ENCODE measurements around the gene TTC21A.
"Not testable (repeated sequence)": the region's sequence is repeated elsewhere in the genome, so short reads cannot be mapped to it uniquely, and the experiment has no call there.

Gene TTC21A, protein sequence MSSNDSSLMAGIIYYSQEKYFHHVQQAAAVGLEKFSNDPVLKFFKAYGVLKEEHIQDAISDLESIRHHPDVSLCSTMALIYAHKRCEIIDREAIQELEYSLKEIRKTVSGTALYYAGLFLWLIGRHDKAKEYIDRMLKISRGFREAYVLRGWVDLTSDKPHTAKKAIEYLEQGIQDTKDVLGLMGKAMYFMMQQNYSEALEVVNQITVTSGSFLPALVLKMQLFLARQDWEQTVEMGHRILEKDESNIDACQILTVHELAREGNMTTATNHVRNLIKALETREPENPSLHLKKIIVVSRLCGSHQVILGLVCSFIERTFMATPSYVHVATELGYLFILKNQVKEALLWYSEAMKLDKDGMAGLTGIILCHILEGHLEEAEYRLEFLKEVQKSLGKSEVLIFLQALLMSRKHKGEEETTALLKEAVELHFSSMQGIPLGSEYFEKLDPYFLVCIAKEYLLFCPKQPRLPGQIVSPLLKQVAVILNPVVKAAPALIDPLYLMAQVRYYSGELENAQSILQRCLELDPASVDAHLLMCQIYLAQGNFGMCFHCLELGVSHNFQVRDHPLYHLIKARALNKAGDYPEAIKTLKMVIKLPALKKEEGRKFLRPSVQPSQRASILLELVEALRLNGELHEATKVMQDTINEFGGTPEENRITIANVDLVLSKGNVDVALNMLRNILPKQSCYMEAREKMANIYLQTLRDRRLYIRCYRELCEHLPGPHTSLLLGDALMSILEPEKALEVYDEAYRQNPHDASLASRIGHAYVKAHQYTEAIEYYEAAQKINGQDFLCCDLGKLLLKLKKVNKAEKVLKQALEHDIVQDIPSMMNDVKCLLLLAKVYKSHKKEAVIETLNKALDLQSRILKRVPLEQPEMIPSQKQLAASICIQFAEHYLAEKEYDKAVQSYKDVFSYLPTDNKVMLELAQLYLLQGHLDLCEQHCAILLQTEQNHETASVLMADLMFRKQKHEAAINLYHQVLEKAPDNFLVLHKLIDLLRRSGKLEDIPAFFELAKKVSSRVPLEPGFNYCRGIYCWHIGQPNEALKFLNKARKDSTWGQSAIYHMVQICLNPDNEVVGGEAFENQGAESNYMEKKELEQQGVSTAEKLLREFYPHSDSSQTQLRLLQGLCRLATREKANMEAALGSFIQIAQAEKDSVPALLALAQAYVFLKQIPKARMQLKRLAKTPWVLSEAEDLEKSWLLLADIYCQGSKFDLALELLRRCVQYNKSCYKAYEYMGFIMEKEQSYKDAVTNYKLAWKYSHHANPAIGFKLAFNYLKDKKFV (N-terminal part only)

DNA sequence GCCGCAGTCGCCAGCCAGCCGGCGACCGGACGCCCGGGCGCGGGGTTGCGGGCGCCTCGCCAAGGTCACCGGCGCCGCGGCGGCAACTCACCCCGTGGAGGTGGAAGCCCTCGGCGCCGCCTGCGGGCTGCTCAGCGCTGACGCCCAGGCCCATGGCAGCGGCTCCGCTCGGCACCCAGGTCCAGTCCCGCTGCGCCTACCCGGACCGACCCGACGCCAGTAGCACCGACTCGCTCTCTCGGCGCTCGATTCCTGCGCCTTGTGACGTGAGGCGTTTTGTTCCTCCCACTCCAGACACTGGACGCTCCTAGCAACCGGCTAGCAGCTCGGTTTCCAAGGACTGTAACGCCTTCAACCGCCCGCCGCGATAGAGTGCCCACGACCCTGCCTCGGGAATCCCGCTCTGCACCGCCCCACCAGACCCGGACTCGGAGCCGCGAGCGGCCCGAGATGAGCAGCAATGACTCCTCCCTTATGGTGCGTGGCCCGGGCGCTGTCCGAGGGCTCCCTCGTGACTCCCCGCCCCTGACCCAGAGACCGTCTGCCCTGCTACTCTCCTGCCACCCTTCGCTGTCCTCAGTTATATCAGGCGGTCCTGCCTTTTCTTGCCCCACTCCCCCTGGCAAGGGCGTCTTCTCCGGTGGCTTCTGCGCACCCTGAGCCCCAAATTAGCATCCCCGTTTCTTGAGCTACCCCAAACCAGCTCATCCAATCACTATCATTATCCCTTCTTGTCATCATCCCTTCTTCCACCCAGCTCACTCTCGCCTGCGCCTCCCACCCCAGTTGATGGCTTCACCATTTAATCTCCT, at the start of gene TTC21A, which contains the start of gene GORASP1:
TTC21A (plus strand) TSS at position 293 of the 812 bp plus-strand sequence; CDS start at position 451, 158 bp downstream.
GORASP1 (minus strand) TSS at position 240 of the 812 bp plus-strand sequence; CDS start at position 154, 86 bp downstream.
- peak; percentile 90 for DNase-seq (ENCODE audit: low read depth)
- H3K4me3 ChIP-seq (ENCODE audit: low read depth, low read length), result peak within 1 kb of the TSS; percentile 92
- TF ChIP-seq, protein P1, sequence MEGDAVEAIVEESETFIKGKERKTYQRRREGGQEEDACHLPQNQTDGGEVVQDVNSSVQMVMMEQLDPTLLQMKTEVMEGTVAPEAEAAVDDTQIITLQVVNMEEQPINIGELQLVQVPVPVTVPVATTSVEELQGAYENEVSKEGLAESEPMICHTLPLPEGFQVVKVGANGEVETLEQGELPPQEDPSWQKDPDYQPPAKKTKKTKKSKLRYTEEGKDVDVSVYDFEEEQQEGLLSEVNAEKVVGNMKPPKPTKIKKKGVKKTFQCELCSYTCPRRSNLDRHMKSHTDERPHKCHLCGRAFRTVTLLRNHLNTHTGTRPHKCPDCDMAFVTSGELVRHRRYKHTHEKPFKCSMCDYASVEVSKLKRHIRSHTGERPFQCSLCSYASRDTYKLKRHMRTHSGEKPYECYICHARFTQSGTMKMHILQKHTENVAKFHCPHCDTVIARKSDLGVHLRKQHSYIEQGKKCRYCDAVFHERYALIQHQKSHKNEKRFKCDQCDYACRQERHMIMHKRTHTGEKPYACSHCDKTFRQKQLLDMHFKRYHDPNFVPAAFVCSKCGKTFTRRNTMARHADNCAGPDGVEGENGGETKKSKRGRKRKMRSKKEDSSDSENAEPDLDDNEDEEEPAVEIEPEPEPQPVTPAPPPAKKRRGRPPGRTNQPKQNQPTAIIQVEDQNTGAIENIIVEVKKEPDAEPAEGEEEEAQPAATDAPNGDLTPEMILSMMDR (conservative IDR thresholded peaks at IDR 0.05; ENCODE audit: low read depth, low read length), result no peak

DNA sequence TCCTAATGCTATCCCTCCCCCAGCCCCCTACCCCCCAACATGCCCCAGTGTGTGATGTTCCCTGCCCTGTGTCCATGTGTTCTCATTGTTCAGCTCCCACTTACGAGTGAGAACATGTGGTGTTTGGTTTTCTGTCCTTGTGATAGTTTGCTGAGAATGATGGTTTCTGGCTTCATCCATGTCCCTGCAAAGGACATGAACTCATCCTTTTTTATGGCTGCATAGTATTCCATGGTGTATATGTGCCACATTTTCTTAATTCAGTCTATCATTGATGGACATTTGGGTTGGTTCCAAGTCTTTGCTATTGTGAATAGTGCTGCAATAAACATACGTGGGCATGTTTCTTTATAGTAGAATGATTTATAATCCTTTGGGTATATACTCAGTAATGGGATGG, 46.3 kb upstream of the TTC21A start:
- not testable (repeated sequence) for H3K4me3 ChIP-seq (ENCODE audit: low read depth, low read length); DNase-seq (ENCODE audit: low read depth)

DNA sequence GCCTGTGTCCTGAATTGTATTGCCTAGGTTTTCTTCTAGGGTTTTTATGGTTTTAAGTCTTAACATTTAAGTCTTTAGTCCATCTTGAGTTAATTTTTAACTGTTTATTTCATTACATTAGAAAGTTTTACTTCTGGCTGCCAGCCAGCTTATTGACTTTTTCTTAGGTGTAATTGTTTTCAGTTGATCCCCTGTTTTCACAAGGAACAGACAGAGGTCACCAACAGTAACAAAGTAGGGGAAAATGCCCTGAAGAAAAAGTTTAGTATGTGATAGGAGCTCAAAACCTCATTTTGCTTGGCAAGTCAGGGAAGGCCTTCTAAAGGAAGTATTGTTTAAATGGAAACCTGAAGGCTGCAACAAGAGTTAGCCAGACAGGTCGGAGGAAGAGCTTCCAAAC, 45.3 kb upstream of the TTC21A start:
- no peak for DNase-seq (ENCODE audit: low read depth)
- TF ChIP-seq, protein P1 (conservative IDR thresholded peaks at IDR 0.05; ENCODE audit: low read depth, low read length), result no peak
- H3K4me3 ChIP-seq (ENCODE audit: low read depth, low read length), result no peak overlapping the region

DNA sequence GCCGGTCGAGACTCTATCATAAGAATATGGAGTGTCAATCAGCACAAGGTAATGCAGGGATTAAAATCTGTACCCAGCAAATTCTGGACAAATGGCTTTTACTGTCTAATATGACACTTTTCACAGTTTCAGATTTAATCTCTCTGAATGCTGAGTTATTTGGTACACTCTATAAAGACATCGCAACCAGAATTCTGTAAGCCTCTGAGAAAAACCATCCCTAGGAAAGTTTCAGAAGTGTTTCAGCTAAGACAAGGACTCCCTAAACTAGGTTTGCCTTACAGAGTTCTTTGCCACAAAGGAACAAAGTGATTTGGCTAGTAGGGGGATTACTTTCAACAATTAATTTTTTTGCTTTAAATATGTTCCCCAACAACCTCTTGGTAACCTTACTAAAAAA, 44.3 kb upstream of the TTC21A start:
- no peak for DNase-seq (ENCODE audit: low read depth)
- TF ChIP-seq, protein P1 (conservative IDR thresholded peaks at IDR 0.05; ENCODE audit: low read depth, low read length), result no peak
- no peak overlapping the region for H3K4me3 ChIP-seq (ENCODE audit: low read depth, low read length)

DNA sequence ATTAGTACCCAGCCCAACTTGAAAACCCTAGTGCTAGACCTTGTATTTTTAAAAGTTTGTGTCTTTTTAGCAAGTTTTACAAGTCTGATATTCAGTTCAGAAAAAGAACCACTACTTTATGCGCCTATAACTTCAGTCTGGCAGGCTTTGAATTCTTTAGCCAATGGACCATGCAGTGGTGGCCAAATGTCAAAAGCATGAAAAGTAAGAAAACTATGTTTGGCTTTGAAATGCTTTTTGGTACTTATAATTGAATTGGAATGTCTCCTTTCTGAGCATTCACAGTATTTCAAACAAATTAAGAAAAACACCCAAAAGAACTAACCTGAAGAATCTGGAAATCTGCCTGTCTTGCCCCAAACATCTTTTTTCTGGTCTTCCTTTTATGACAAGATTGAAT, 42.8 kb upstream of the TTC21A start:
- no peak overlapping the region for H3K4me3 ChIP-seq (ENCODE audit: low read depth, low read length)
- peak; percentile 45 for DNase-seq (ENCODE audit: low read depth)
- TF ChIP-seq, protein P1 (conservative IDR thresholded peaks at IDR 0.05; ENCODE audit: low read depth, low read length), result no peak

DNA sequence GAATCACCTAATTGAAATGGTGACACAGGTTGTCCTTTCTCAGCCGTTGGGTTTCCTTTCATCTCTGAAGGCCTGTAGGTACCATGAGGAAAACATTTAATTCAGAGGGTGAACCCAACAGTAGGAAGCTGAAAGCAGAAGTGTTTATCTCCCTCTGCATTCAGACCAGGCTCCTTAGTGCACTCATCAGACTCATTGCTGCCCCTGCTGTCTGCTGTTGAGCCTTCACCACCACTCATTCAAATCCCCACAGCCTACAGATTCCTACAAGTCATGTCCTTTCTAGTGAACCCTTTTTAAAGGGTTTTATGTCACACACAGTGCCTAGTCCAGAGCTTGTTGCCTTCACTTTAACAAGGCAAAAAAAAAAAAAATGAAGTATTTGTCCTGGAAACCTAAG, 42.3 kb upstream of the TTC21A start:
- peak; percentile 77 for DNase-seq (ENCODE audit: low read depth)
- TF ChIP-seq, protein P1 (conservative IDR thresholded peaks at IDR 0.05; ENCODE audit: low read depth, low read length), result peak; percentile 82
- no peak overlapping the region for H3K4me3 ChIP-seq (ENCODE audit: low read depth, low read length)
